DOHH2 (cell line): ENCODE results near the gene WEE1.

Source experiments
- EZH2phosphoT487 ChIP-seq: fragments of 200-600 bp; sonication (generic); IDR thresholded peaks from 2 replicates; pipeline ENCODE4 v1.6.1; 2017; ENCODE audit warnings: borderline replicate concordance, mild to moderate bottlenecking, antibody characterized with exemption, low read length, moderate library complexity, mixed read lengths
- TF ChIP-seq, protein P1 (sequence below): fragments of 200-600 bp; sonication (generic); IDR thresholded peaks from one replicate; pipeline ENCODE4 v1.5.1; 2014; ENCODE audit warnings: antibody characterized with exemption, mild to moderate bottlenecking, low read depth, low read length; ENCODE audit not compliant: poor library complexity, severe bottlenecking

DNA sequence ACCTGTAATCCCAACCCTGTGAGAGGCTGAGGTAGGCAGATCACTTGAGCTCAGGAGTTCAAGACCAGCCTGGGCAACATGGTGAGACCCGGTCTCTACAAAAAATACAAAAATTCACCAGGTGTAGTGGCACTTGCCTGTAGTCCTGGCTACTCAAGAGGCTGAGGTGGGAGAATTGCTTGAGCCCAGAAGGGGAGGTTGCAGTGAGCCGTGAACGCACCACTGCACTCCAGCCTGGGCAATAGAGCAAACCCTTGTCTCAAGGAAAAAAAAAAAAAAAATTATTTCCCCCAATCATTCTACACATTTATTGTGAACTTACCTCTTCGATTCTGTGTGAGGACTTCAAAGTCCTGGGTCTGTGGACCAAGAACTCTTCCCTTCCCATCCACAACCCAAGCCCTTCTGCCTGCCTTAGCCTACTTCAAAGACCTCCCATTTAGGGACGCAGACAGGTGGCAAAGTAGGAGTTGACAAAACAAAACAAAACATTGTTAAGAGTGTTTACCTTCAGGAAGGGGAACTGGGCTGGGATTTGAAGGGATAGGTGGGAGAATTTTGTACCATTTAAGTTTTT lies 3.8 kb upstream of the WEE1 start:
- TF ChIP-seq EZH2phosphoT487 = no peak
- TF ChIP-seq, protein P1, sequence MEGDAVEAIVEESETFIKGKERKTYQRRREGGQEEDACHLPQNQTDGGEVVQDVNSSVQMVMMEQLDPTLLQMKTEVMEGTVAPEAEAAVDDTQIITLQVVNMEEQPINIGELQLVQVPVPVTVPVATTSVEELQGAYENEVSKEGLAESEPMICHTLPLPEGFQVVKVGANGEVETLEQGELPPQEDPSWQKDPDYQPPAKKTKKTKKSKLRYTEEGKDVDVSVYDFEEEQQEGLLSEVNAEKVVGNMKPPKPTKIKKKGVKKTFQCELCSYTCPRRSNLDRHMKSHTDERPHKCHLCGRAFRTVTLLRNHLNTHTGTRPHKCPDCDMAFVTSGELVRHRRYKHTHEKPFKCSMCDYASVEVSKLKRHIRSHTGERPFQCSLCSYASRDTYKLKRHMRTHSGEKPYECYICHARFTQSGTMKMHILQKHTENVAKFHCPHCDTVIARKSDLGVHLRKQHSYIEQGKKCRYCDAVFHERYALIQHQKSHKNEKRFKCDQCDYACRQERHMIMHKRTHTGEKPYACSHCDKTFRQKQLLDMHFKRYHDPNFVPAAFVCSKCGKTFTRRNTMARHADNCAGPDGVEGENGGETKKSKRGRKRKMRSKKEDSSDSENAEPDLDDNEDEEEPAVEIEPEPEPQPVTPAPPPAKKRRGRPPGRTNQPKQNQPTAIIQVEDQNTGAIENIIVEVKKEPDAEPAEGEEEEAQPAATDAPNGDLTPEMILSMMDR = no peak
